ENCODE measurements around the gene HOMER1. TPM values are rescaled to one million over a fixed set of nuclear protein-coding genes. Genes with fewer than 3 reads are reported as not detected.
"Not testable (repeated sequence)": the region's sequence is repeated elsewhere in the genome, so short reads cannot be mapped to it uniquely, and the experiment has no call there.

The HOMER1 gene
- total RNA-seq, 1 donor from 2014 or later, result 9.6 TPM

DNA sequence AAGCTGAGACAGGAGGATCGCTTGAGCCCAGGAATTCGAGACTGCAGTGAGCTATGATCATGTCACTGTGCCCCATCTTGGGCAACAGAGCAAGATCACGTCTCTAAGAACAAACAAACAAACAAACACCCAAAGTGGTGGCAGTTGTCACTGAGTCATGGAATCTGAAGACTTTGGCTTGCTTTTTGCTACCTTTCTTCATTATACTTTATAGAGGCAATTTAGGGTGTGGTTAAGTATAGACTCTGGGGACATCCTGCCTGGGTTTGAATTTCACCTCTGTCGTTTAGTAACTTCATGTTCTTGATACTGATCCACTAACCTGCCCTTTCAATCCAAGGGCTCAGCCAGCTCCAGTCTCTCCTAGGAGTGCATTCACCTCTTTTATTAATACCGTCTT lies 13.0 kb upstream of the HOMER1 start:
- Histone ChIP-seq H3K36me3 (ENCODE audit: control insufficient read depth, insufficient read depth, low read length) (no peaks in the 10 kb centered on the region), H3K4me3 (ENCODE audit: low read depth, low read length) (no peak overlapping the region), H3K27me3 (ENCODE audit: control insufficient read depth, insufficient read depth, low read length) (no peaks in the 10 kb centered on the region)
- TF ChIP-seq, protein P1, sequence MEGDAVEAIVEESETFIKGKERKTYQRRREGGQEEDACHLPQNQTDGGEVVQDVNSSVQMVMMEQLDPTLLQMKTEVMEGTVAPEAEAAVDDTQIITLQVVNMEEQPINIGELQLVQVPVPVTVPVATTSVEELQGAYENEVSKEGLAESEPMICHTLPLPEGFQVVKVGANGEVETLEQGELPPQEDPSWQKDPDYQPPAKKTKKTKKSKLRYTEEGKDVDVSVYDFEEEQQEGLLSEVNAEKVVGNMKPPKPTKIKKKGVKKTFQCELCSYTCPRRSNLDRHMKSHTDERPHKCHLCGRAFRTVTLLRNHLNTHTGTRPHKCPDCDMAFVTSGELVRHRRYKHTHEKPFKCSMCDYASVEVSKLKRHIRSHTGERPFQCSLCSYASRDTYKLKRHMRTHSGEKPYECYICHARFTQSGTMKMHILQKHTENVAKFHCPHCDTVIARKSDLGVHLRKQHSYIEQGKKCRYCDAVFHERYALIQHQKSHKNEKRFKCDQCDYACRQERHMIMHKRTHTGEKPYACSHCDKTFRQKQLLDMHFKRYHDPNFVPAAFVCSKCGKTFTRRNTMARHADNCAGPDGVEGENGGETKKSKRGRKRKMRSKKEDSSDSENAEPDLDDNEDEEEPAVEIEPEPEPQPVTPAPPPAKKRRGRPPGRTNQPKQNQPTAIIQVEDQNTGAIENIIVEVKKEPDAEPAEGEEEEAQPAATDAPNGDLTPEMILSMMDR (IDR thresholded peaks at IDR 0.05; ENCODE audit: insufficient read depth, low read length, poor library complexity, severe bottlenecking), result no peak
- no peak for DNase-seq (ENCODE audit: low read depth)

DNA sequence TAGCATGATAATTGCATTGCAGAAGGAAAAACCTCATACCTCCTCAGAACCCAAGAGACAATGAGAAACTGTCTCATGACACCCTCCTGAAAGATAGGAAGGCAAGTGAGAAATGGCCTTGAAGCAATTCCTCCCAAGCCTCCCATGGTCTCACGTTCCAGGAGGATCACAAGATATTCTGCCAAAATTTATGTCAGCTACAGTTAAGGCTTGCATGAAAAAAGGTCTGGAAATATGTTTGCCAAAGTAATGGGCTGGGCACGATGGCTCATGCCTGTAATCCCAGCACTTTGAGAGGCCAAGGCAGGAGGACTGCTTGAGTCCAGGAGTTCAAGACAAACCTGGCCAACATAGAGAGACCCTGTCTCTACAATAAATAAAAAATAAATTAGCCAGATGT lies 12.6 kb upstream of the HOMER1 start:
- no peaks in the 10 kb centered on the region for H3K36me3 ChIP-seq (ENCODE audit: control insufficient read depth, insufficient read depth, low read length)
- H3K27me3 ChIP-seq (ENCODE audit: control insufficient read depth, insufficient read depth, low read length), result no peaks in the 10 kb centered on the region

DNA sequence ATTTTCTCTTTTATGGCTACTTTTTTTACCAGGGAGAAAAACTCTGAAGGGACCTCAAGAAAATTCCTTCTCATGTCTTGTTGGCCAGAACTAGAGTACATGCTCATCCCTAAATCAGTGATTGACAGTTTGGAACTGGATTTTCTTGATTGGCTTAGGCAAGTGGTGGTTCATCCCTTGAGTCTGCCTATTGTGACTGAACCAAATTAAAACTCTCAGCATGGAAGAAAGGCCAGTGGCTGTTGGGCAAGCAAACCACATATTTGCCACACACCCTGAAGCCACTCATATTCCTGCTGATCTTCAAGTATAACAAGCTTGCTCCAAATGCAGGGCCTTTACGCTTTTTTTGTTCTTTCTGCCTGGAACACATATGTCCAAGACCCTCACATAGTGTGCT lies 7.2 kb upstream of the HOMER1 start:
- no peaks in the 10 kb centered on the region for H3K27me3 ChIP-seq (ENCODE audit: control insufficient read depth, insufficient read depth, low read length)
- no peak overlapping the region for H3K4me3 ChIP-seq (ENCODE audit: low read depth, low read length)
- no peaks in the 10 kb centered on the region for H3K36me3 ChIP-seq (ENCODE audit: control insufficient read depth, insufficient read depth, low read length)
- no peak for DNase-seq (ENCODE audit: low read depth)
- TF ChIP-seq, protein P1 (IDR thresholded peaks at IDR 0.05; ENCODE audit: insufficient read depth, low read length, poor library complexity, severe bottlenecking), result no peak

More for the DNA sequence above, 12.6 kb upstream of the HOMER1 start:
- TF ChIP-seq, protein P1 (IDR thresholded peaks at IDR 0.05; ENCODE audit: insufficient read depth, low read length, poor library complexity, severe bottlenecking), result no peak
- H3K4me3 ChIP-seq (ENCODE audit: low read depth, low read length), result no peak overlapping the region
- no peak for DNase-seq (ENCODE audit: low read depth)

DNA sequence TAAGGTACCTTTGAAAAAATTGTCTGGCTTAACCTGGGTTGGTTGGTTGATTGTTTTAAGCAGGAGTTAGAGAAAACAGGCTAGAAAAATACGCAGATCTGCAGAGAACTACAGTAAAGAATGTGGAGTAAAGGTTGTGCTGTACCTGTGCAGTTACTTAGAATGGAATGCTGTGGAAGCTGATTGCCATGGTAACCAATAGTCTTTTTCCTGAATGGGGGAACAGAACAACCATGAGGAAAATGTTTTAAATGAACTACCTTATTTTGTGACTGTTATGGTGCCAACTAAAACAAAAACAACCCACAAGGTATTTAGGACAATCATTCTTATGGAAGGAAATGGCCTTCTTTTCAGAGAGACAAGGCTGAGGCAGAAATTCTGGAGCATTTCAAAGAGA lies 4.8 kb upstream of the HOMER1 start:
- DNase-seq (ENCODE audit: low read depth), result no peak

DNA sequence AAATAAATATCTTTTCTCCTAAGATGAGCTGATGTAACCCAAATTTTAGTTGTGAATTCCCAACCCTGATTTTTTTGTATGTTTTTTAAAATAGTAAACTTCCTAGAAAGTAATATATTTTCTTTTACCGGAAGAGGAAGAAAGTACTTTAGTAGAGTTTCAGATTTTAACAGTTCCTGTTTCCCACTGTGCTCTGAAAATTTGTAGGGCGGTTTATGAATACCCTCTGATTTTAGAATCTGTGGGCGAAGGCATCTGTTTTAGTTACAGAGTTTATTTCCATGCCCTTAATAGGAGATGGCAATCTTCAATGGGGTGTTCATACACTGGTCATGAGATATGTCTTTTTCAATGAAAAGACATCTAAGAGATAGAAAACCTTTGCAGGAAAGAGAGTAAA lies 3.7 kb upstream of the HOMER1 start:
- no peak for DNase-seq (ENCODE audit: low read depth)
- Histone ChIP-seq H3K36me3 (ENCODE audit: control insufficient read depth, insufficient read depth, low read length) (no peaks in the 10 kb centered on the region), H3K4me3 (ENCODE audit: low read depth, low read length) (no peak overlapping the region), H3K27me3 (ENCODE audit: control insufficient read depth, insufficient read depth, low read length) (no peaks in the 10 kb centered on the region)
- TF ChIP-seq, protein P1 (IDR thresholded peaks at IDR 0.05; ENCODE audit: insufficient read depth, low read length, poor library complexity, severe bottlenecking), result no peak

More for the DNA sequence above, 4.8 kb upstream of the HOMER1 start:
- Histone ChIP-seq H3K4me3 (ENCODE audit: low read depth, low read length) (no peak overlapping the region), H3K36me3 (ENCODE audit: control insufficient read depth, insufficient read depth, low read length) (no peaks in the 10 kb centered on the region), H3K27me3 (ENCODE audit: control insufficient read depth, insufficient read depth, low read length) (no peaks in the 10 kb centered on the region)
- TF ChIP-seq, protein P1 (IDR thresholded peaks at IDR 0.05; ENCODE audit: insufficient read depth, low read length, poor library complexity, severe bottlenecking), result no peak

DNA sequence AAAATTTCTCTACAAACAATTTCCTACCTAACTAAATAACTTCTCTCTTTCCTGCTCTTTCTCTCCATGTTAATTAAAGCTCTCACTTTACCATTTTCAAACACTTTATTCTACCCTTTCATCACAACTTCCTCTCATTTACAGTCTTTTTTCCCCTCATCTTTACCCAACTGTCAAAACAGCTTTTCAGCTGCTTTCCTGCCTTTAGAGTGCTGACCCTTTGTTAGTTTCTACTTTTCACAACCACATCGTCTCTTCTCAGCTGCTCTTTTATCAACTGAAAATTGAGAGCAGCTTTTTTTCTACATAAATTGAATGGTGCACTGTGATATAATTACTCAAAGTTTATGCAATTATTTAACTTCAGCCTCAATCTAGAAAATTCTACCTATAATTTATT lies 3.1 kb upstream of the HOMER1 start:
- TF ChIP-seq, protein P1 (IDR thresholded peaks at IDR 0.05; ENCODE audit: insufficient read depth, low read length, poor library complexity, severe bottlenecking), result no peak
- Histone ChIP-seq H3K27me3 (ENCODE audit: control insufficient read depth, insufficient read depth, low read length) (no peaks in the 10 kb centered on the region), H3K4me3 (ENCODE audit: low read depth, low read length) (no peak overlapping the region), H3K36me3 (ENCODE audit: control insufficient read depth, insufficient read depth, low read length) (no peaks in the 10 kb centered on the region)
- no peak for DNase-seq (ENCODE audit: low read depth)

DNA sequence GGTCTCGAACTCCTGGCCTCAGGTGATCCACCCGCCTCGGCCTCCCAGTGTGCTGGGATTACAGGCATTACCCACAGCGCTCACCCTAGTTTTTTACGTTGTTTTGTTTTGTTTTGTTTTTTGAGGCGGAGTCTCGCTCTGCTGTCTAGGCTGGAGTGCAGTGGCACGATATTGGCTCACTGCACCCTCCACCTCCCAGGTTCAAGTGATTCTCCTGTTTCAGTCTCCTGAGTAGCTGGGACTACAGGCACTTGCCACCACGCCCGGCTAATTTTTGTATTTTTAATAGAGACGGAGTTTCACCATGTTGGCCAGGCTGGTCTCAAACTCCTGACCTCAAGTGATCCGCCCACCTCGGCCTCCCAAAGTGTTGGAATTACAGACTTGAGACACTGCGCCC lies 2.4 kb upstream of the HOMER1 start:
- not testable (repeated sequence) for H3K27me3 ChIP-seq (ENCODE audit: control insufficient read depth, insufficient read depth, low read length); H3K36me3 ChIP-seq (ENCODE audit: control insufficient read depth, insufficient read depth, low read length); DNase-seq (ENCODE audit: low read depth); H3K4me3 ChIP-seq (ENCODE audit: low read depth, low read length)
